ENCODE data around the gene MAPK6. TPM values are rescaled to one million over a fixed set of nuclear protein-coding genes. Genes with fewer than 3 reads are reported as not detected.

MAPK6 gene
- total RNA-seq, 1 experiment from 2014 or later, result 83.2 TPM

DNA sequence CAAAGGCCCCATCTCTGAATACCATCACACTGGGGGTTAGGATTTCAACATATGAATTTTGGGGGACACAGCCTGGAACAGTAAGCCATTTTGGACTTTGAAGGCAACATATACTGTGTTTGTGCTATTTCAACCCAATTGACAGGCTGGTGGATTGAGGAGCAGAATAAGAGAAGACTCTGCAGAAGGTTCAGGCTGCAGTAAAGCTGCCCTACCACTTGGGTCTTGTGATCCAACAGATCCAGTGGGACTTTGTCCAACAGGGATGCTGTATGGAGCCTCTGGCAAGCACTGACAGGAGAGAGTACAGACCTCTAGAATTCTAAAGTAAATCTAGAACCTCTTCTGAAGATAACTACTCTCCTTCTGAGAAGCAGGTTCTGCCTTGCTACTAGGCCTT lies 94.7 kb downstream of the MAPK6 start (continued):
- no peak for TF ChIP-seq SMAD3 (CRISPR knock-in tag; IDR thresholded peaks at IDR 0.05; ENCODE audit: borderline replicate concordance)
- no peak for TF ChIP-seq TEAD4 (CRISPR knock-in tag; IDR thresholded peaks at IDR 0.05)
- TF ChIP-seq ZNF219 (CRISPR knock-in tag; IDR thresholded peaks at IDR 0.05; ENCODE audit: borderline replicate concordance), result no peak
- TF ChIP-seq, protein P1, sequence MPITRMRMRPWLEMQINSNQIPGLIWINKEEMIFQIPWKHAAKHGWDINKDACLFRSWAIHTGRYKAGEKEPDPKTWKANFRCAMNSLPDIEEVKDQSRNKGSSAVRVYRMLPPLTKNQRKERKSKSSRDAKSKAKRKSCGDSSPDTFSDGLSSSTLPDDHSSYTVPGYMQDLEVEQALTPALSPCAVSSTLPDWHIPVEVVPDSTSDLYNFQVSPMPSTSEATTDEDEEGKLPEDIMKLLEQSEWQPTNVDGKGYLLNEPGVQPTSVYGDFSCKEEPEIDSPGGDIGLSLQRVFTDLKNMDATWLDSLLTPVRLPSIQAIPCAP (CRISPR knock-in tag; IDR thresholded peaks at IDR 0.05), result no peak
- no peak for TF ChIP-seq PRRX2 (CRISPR knock-in tag; IDR thresholded peaks at IDR 0.05)
- TF ChIP-seq ZNF671 (CRISPR knock-in tag; IDR thresholded peaks at IDR 0.05), result no peak
- TF ChIP-seq KAT7 (CRISPR knock-in tag; IDR thresholded peaks at IDR 0.05; ENCODE audit: borderline replicate concordance), result no peak
- TF ChIP-seq EMX1 (CRISPR knock-in tag; IDR thresholded peaks at IDR 0.05), result no peak
- TF ChIP-seq TEAD1 (CRISPR knock-in tag; IDR thresholded peaks at IDR 0.05), result no peak

DNA sequence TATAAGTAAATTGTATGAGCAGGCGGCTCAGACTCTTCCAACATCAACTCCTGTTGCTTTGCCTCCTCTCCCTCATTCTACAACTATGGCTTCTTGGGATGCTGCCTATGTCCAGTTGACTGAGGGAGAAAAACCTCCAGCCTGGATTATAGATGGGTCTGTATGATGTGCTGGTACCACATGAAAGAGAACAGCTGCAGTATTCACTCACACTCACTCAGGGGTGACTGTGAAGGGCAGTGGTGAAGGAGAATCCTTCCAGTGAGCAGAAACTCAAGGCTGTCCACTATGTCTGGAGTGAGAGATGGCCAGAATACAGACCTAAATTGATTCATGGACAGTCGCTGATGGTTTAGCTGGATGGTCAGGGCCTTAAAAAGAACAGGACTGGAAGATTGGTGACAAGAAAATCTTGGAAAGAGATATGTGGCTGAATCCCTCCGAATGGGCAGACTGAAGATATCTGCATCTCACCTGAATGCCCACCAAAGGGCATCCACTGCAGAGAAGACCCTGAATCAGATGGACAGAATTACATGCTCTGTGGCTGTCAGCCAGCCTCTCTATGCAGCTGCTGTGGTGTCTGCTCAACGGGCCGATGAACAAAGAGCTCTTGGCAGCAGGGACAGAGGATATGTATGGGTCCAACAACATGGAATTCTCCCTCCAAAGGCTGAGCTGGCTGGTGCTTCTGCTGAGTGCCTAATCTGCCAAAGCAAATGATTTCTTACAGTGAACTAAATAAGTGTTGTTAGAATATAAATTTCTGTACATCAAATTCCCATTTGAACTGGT lies 95.4 kb downstream of the MAPK6 start:
- peaks cover 26% of the 10 kb centered on the region for H3K4me1 Mint-ChIP-seq
- no peak overlapping the region for H3K4me3 Mint-ChIP-seq
- DNase-seq (ENCODE audit: low spot score) (no peak), ATAC-seq (no peak)
- H3K27me3 Mint-ChIP-seq (ENCODE audit: low read depth), result peaks cover 54% of the 10 kb centered on the region
- H3K9me3 Mint-ChIP-seq, result no peaks in the 10 kb centered on the region
- POLR2A ChIA-PET, result interaction anchor here (0.5 kb wide), 1 partner anchor 949 kb away, joined by 3 read pairs; no protein-coding TSS in a partner anchor
- H3K27ac Mint-ChIP-seq, result no peak overlapping the region
- CTCF ChIA-PET, result interaction anchor here (0.6 to 5.3 kb wide), 3 partner anchors 34 to 94 kb away, joined by 3 to 32 read pairs (median 4); no protein-coding TSS in a partner anchor
- no peaks in the 10 kb centered on the region for H3K36me3 Mint-ChIP-seq
- TF ChIP-seq PRRX2 (CRISPR knock-in tag; IDR thresholded peaks at IDR 0.05) (no peak), GABPB1 (CRISPR knock-in tag; IDR thresholded peaks at IDR 0.05) (no peak), RORB (CRISPR knock-in tag; IDR thresholded peaks at IDR 0.05) (no peak), ATF1 (CRISPR knock-in tag; IDR thresholded peaks at IDR 0.05) (no peak), HMGA2 (CRISPR knock-in tag; IDR thresholded peaks at IDR 0.05) (no peak)
- TF ChIP-seq, protein P2, sequence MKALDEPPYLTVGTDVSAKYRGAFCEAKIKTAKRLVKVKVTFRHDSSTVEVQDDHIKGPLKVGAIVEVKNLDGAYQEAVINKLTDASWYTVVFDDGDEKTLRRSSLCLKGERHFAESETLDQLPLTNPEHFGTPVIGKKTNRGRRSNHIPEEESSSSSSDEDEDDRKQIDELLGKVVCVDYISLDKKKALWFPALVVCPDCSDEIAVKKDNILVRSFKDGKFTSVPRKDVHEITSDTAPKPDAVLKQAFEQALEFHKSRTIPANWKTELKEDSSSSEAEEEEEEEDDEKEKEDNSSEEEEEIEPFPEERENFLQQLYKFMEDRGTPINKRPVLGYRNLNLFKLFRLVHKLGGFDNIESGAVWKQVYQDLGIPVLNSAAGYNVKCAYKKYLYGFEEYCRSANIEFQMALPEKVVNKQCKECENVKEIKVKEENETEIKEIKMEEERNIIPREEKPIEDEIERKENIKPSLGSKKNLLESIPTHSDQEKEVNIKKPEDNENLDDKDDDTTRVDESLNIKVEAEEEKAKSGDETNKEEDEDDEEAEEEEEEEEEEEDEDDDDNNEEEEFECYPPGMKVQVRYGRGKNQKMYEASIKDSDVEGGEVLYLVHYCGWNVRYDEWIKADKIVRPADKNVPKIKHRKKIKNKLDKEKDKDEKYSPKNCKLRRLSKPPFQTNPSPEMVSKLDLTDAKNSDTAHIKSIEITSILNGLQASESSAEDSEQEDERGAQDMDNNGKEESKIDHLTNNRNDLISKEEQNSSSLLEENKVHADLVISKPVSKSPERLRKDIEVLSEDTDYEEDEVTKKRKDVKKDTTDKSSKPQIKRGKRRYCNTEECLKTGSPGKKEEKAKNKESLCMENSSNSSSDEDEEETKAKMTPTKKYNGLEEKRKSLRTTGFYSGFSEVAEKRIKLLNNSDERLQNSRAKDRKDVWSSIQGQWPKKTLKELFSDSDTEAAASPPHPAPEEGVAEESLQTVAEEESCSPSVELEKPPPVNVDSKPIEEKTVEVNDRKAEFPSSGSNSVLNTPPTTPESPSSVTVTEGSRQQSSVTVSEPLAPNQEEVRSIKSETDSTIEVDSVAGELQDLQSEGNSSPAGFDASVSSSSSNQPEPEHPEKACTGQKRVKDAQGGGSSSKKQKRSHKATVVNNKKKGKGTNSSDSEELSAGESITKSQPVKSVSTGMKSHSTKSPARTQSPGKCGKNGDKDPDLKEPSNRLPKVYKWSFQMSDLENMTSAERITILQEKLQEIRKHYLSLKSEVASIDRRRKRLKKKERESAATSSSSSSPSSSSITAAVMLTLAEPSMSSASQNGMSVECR (CRISPR knock-in tag; IDR thresholded peaks at IDR 0.05; ENCODE audit: borderline replicate concordance), result no peak

DNA sequence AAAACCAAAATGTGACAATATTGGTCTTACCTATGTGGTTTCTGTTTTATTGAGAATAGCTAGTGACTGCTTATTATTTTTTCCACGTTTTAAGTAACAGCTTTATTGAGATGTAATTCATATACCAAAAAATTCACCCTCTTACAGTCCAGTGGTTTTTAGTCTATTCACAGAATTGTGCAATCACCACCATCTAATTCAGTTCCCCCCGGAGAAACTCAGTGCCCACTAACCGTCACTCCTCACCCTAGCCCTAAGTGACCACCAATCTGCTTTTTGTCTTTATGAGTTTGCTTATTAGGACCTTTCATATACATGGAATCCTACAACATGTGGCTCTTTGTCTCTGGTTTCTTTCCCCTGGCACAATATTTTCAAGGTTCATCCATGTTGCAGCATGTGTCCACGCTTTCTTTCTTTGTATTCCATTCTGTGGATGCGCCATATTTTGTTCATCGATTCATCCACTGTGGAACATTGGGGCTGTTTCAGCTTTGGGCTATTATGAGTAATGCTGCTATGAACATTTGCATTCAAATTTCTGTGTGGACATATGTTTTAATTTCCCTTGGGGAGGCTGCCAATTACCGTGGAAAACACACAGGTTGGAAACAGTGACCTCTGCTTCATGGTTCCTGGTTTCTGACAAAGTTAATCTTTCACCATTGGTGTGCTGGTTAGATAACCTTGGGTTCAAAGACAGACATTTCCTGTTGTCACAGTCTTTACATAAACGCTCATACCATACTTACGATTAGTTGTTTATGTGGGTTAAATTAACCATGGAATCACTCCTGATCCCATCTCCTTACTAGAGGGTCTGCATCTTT lies 96.8 kb downstream of the MAPK6 start:
- peaks cover 24% of the 10 kb centered on the region for H3K4me1 Mint-ChIP-seq
- H3K27me3 Mint-ChIP-seq (ENCODE audit: low read depth), result peaks cover 42% of the 10 kb centered on the region
- H3K27ac Mint-ChIP-seq, result no peak overlapping the region
- no peak for ATAC-seq
- CTCF ChIA-PET, result no interaction called here
- H3K9me3 Mint-ChIP-seq, result no peaks in the 10 kb centered on the region
- H3K4me3 Mint-ChIP-seq, result no peak overlapping the region
- H3K36me3 Mint-ChIP-seq, result no peaks in the 10 kb centered on the region
- POLR2A ChIA-PET, result no interaction called here
- DNase-seq (ENCODE audit: low spot score), result no peak
- TF ChIP-seq JUN (CRISPR knock-in tag; IDR thresholded peaks at IDR 0.05) (no peak), ZNF121 (CRISPR knock-in tag; IDR thresholded peaks at IDR 0.05) (no peak), OVOL2 (CRISPR knock-in tag; IDR thresholded peaks at IDR 0.05; ENCODE audit: borderline replicate concordance) (no peak), ZNF671 (CRISPR knock-in tag; IDR thresholded peaks at IDR 0.05) (no peak), CBFB (CRISPR knock-in tag; IDR thresholded peaks at IDR 0.05; ENCODE audit: low read depth) (no peak), MXD4 (CRISPR knock-in tag; IDR thresholded peaks at IDR 0.05; ENCODE audit: borderline replicate concordance) (no peak), ZNF317 (CRISPR knock-in tag; IDR thresholded peaks at IDR 0.05; ENCODE audit: borderline replicate concordance, low read depth) (no peak), NR3C1 (CRISPR knock-in tag; conservative IDR thresholded peaks at IDR 0.05; ENCODE audit: low read depth) (no peak), ATF1 (CRISPR knock-in tag; IDR thresholded peaks at IDR 0.05) (no peak), TCF7 (CRISPR knock-in tag; IDR thresholded peaks at IDR 0.05; ENCODE audit: low read depth) (no peak), RORB (CRISPR knock-in tag; IDR thresholded peaks at IDR 0.05) (no peak)
- TF ChIP-seq, protein P3, sequence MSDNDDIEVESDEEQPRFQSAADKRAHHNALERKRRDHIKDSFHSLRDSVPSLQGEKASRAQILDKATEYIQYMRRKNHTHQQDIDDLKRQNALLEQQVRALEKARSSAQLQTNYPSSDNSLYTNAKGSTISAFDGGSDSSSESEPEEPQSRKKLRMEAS (CRISPR knock-in tag; IDR thresholded peaks at IDR 0.05), result no peak
- TF ChIP-seq, protein P4, sequence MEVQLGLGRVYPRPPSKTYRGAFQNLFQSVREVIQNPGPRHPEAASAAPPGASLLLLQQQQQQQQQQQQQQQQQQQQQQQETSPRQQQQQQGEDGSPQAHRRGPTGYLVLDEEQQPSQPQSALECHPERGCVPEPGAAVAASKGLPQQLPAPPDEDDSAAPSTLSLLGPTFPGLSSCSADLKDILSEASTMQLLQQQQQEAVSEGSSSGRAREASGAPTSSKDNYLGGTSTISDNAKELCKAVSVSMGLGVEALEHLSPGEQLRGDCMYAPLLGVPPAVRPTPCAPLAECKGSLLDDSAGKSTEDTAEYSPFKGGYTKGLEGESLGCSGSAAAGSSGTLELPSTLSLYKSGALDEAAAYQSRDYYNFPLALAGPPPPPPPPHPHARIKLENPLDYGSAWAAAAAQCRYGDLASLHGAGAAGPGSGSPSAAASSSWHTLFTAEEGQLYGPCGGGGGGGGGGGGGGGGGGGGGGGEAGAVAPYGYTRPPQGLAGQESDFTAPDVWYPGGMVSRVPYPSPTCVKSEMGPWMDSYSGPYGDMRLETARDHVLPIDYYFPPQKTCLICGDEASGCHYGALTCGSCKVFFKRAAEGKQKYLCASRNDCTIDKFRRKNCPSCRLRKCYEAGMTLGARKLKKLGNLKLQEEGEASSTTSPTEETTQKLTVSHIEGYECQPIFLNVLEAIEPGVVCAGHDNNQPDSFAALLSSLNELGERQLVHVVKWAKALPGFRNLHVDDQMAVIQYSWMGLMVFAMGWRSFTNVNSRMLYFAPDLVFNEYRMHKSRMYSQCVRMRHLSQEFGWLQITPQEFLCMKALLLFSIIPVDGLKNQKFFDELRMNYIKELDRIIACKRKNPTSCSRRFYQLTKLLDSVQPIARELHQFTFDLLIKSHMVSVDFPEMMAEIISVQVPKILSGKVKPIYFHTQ (CRISPR knock-in tag; IDR thresholded peaks at IDR 0.05), result no peak

Measured in WTC11 (cell line).